Stimulated activated CD8-positive, alpha-beta memory T cell treated with anti-CD3 and anti-CD28 coated beads, Interleukin-4, amount 100 ng/mL, for 24 hours (primary cell): ENCODE results near the gene TRIM2.

Source experiments
- DNase-seq: peaks from one replicate; pipeline ENCODE4 v3.0.0-alpha.2; 2020; ENCODE audit warnings: low read depth

TRIM2 gene

DNA sequence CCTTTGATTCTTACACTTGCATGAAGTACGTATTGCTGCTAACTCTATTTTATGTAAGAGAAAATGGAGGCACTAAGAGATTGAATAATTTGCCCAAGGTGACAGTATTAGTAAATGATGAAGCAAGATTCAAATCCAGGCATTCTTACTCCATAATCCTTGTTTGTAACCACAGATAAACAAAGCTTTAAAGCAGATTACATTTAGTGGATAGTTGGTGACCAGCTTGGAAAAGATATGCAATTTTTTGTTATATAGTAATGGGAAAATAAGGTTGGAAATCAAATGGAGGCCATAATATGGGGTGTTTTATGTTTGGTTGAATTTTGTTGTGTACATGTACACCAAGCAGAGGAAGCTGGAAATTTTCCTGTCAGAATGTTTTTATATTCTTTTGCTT, 171.1 kb downstream of the TRIM2 start:
- DNase-seq, result no peak

DNA sequence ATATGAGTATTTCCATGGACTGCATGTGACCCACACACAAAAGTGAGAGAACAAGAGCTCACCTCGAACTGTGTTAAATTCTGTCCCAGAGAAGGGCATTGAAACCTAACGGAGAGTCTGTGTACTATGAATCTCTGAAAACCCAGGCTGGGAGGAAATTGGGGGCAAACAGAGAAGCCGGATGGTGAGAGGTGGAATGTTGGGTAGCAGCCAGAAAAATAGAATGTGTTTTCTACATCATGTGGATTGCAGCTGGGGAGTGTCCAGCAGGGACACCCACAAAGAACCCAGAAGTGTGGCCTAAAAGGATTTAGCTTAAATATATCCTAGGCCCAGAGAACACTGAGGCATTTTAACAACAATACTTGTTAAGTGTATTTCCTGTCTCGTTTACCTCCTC, 178.9 kb downstream of the TRIM2 start:
- DNase-seq, result no peak

DNA sequence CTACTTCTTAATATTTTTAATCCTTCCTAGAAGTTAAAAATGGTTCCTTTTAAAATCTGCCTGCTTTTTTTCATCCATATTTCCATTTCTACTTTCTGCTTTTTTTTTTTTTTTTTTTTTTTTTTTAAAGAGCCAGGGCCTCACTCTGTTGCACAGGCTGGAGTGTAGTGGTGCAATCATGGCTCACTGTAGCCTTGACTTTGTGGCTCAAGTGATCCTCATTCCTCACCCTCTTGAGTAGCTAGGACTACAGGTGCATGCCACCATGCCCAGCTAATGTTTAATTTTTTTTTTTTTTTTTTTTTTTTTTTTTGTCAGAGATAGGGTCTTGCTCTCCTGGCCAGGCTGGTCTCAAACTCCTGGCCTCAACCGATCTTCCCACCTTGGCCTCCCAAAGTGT, 179.9 kb downstream of the TRIM2 start:
- no peak for DNase-seq

DNA sequence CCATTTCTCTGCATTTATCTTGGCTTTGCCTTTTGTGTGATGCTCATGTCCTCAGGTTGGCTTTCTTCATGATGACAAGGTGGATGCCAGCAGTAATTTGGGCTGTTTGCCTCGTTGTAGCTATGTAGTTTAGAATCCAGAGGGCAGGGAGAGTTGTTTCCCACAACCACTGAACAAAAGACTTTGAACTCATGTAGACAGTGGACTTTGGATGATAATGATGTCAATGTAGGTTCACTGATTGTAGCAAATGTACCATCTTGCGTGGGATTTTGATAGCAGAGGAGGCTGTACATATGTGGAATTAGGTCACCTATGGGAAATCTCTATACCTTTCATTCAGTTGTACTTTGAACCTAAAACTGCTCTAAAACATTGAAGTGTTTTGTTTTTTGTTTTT, 181.5 kb downstream of the TRIM2 start:
- DNase-seq, result no peak

DNA sequence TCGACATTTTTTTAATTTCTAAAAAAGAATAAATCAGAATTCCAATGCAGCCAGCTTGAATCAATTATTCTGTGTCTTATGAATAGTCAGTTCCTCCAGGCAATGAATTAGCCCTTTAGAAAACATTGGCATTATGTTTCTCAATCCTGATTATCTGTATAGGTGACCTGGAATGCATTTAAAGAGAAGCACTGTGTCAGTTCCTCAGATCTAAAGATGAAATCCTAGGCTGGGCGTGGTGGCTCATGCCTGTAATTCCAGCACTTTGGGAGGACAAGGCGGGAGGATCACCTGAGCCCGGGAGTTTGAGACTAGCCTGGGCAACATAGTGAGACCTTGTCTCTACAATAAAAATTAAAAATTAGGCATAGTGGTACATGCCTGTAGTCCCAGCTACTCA, 183.7 kb downstream of the TRIM2 start:
- DNase-seq, result no peak
